EL (cell line): ENCODE data around the gene CNPY1.
"Not testable (repeated sequence)": the region's sequence is repeated elsewhere in the genome, so short reads cannot be mapped to it uniquely, and the experiment has no call there.

Experiments used
- DNase-seq: peaks from one replicate; pipeline ENCODE4 v3.0.0-alpha.2; 2016

The CNPY1 gene

GRCh38 chr7:155530601-155531000, 15.8 kb downstream of the CNPY1 start:
- DNase-seq: no peak

GRCh38 chr7:155529845-155530244, 16.5 kb downstream of the CNPY1 start:
- no peak for DNase-seq

DNA sequence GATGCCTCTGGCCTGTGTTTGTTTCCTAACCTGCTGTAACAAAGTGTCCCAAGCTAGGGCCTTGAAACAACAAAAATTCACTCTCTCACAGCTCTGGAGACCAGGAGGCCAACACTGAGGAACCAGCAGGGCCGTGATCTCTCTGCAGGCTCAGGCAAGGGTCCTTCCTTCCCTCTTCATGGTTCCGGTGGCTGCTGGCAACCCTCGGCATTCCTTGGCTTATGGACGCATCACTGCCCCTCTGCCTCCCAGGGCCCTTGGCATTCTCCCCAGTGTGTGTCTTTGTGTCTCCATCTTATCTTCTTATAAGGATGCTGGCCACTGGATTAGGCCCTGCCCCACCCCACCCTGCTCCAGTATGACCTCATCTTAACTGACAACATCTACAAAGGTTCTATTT, 17.0 kb downstream of the CNPY1 start:
- no peak for DNase-seq

DNA sequence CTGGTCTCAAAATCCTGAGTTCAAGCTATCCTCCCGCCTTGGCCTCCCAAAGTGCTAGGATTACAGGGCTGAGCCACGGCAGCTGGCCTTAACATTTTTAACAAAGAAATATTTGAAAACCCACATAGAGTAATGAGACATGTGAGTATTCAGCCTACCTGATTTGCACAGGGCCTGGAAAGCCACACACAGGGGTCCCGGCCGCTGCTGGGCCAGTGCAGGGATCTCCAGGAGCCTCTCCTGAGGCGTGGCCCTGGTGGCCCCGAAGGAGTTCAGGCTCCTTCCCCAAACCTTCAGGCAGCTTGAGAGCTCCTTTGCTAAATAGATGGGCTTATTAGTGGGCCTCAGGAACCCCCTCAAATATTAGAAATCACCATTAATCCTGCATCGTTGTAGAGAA, 18.7 kb downstream of the CNPY1 start:
- no peak for DNase-seq

- no peak for DNase-seq
Measured at GRCh38 chr7:155526225-155526624, 20.1 kb downstream of the CNPY1 start.

GRCh38 chr7:155524018-155524556, 22.3 kb downstream of the CNPY1 start:
- DNase-seq: no peak

DNA sequence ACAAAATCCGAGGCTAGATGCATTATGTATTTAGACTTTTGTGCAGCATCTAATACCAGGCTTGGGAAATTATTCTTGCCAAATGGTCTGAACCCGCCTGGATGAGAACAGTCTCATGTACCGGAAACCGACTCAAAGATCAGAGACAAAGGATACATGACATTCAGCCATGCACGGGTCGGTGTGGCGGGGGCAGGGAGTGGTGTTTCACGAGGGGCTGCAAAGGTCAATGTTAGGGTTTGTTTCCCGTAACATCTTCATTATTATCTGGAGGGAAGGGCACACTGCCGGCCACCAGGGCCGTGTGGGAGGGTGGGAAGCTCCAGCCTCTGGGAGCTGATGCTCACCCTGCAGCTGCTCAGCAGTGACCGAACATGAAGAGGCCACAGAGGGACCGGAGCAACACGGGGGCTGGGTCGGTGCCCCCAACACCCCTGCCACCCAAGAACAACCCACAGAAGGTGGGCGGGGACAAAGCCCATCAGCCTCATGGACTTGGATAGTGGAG, 23.1 kb downstream of the CNPY1 start:
- no peak for DNase-seq

DNA sequence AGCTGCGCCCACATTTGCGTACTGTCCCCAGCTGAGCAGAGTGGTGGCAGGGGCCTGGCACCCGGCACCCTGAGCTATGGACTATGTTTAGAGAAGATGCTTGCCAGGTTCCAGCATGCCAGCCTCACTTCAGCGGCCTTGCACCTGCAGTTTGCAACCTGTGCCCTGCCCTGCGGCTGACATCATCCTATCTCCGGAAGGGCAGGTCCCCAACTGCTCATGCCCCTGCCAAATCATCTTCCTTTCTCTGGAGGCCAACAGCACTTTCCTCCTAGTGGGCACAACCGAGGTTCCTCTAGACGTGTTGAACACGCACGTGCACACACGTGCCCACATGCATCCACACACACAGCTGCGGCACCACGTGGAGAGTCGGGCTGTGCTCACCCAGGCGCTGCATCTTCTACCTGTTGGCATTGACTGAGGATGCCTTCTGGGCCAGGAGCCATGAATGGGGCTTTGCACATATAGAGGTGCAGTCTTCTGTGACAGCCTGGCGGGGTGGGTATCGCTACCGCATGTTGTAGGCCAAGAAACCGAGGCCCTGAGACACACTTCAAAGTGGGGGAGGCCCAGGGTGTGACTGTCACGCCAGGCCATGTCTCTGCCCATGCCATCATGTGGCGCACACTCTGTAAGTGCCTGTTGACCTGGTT, 24.5 kb downstream of the CNPY1 start:
- no peak for DNase-seq

- no peak for DNase-seq
Measured at GRCh38 chr7:155521007-155521742, 25.2 kb downstream of the CNPY1 start.

GRCh38 chr7:155520114-155520513, 26.2 kb downstream of the CNPY1 start:
- DNase-seq: no peak

- DNase-seq: not testable (repeated sequence)
Measured at GRCh38 chr7:155519358-155519757, 27.0 kb downstream of the CNPY1 start.

DNA sequence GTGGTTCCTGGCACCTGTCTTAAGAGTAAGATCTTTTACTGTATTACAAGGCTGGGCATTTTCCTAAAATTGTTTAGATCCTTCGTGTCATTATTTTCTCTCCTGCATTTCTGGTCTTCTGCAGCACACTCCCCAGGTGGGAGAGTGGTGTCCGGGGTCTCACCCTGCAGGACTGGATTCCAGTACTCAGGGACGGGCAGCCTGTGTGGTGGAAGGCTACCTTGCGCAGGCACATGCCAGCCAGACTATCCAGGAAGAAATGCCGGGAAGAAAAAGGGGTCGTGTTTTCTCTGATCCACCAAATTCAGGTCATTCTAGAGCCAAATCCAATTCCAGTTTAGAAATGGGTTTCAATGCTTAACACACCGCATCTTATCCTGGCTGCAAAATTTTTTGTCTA, 27.7 kb downstream of the CNPY1 start:
- no peak for DNase-seq

DNA sequence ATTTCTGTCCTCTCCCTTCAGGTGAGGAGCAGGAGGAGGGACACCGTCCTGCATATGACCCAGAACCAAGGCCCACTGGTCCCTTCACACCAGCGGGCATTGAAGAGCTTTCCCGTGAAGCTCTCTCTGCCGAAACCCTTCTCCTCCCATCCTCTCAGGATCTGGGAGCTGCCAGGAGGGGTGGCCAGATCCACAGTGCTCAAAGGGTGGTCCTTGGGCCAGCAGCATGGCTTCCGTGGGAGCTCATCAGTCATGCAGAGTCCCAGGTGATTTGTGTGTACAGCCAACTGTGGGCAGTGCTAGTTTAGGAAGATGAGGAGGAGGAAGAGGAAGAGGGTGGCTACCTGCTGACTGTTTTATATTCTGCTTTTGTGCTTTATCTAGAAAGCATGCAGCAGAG, 28.4 kb downstream of the CNPY1 start:
- no peak for DNase-seq

DNA sequence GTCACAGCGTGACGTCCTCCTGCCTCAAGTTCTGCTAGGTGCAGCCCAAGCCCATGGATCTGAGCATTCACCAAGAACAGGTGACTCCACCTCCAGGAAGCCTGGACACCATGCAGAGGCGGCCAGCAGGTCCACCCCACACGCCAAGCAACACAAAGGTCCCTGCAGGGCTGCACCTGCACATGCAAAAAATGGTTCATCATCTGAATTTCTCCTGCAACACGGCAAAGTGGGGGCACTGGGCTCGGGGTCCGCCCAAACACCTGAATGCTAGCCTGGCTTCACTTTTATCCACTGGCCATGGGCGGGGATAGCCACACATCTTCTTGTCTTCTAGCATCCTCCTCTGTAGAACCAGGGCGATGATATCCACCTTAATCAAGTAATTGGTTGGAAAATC, 28.9 kb downstream of the CNPY1 start:
- DNase-seq: no peak

DNA sequence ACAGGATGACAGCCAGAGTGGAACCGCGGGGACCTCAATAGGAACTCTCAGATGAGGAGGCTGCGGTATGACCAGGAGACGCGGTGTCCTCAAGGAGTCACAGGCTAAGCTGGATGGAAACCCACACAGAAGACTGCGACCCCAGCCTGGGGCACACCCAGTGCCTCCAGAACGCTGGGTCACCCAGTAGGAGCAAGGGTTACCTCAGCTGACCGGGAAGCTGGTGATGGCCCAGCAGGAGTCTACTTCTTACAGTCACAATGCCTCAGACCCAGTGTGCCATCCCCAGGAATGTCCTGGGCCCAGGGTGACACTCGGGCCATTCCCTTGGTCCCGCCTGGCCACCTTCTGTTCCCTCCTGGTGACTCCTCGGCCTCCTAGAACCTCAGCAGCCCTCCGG, 29.9 kb downstream of the CNPY1 start:
- no peak for DNase-seq

DNA sequence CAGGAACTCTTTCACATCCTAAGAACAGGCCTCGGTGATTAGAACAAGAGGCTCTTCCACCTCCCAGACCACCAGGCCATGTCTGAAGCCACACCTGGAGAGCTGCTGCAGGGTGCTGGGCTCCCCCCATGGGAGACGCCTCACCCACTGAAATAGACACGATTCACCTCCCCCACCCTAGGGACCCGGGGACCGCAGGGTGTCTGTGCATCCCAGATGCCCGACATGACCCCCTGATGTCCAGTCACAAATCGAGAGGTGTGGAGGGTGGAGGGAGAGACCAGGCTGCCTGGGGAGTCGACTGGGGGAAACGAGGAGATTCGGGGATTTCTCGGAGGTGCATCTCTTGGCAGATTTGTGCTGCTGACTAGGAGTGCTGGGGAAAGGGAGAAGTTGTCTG, 31.0 kb downstream of the CNPY1 start:
- no peak for DNase-seq

DNA sequence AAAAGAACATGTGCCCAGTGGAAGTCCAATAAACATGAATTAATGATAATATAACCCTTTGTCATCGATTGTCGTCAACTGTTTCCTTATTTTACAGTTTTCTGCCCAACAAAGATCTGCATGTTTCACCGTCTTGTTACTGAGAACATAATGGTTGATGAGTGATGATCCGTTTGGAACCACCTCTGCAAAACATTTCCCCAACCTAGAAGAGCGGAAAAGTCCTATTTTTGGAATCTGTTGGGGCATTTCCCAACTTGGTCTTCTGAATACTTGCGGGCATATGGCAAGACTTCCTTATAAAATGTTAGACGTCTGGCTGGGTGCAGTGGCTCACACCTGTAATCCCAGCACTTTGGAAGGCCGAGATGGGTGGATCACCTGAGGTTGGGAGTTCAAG, 32.1 kb downstream of the CNPY1 start:
- DNase-seq: no peak

- no peak for DNase-seq
Measured at GRCh38 chr7:155513543-155514285, 32.6 kb downstream of the CNPY1 start.

- DNase-seq: no peak
Measured at GRCh38 chr7:155512246-155512887, 34.0 kb downstream of the CNPY1 start.

- DNase-seq: no peak
Measured at GRCh38 chr7:155511702-155511996, 34.7 kb downstream of the CNPY1 start.

DNA sequence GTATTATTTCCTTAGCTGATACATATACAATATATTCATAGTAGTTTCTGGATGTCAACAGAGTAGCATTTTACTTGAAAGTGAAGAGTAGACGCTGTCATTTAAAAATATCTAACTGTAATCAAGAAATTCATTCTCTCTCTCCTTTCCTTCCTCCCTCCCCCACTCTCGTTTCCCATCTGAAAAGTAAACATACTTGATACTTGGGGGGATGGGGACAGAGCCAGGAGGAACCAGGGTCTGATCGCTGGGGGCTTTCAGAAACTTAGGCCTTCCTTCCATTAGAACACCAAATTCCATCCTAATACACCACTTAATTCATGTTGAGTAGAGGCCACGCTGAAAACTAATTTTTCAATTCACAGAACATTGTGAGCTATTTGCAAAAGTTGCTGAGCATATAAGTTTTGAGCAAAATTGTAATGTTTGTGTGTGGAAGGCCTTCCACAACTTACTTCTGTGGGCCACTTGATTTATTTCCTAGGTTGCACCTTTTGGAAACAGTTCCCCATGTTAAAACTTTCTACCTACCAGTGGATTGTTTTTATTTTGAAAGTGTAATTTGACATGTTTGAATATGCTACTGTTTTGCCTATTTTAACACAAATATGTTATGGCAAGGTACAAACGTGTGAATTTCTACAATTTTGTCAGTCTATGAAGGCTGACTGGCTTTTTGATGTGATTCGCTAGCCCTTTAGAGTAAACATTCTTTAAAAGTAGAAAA, 35.2 kb downstream of the CNPY1 start:
- DNase-seq: no peak

DNA sequence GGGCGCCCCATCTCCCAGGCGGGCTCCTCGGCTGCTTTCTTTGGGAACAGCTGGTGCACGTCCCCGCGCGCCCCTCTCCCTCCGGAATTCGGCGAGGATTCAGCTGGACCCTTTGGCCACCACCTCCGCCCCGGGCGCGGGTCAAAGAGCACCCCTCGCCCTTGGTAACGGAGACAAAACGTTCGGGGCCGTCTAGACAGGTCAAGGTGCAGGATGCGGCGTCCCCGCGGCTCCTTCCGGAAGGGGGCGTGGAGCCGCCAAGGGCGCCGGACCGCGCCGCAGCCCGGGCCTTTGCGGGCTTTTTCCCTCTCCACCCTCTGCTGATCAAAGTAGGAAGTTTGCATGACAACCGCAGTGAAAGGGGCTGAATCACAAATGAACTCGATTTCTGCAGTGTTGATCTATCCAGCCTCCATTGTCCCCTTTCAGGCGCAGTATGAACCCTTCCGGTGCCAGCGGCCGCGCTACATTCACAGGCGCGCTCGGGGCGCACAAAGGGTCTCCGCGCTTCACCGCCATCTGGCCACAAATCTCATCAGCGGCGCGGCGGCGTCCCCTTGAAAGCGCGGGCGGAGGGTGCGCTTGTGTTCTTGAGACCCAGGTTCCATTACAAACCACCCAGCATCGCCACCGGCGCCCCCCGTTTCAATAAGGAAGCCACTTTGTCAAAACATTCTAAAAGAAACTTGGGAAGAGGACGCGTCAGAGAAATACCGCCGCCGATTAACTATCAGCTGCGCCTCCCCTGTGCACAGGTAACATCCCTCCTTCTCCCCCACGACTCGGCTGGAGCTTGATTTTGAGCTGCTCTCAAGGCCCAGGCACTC, 36.4 kb downstream of the CNPY1 start:
- DNase-seq: no peak
